Esophagus muscularis mucosa (tissue), 3 donors: ENCODE results near the gene NKAIN2.

ENCODE experiments used
- POLR2A ChIP-seq: fragments of 450-650 bp; IDR thresholded peaks from one replicate; pipeline ENCODE4 v1.6.1; 2017; ENCODE audit warnings: antibody characterized with exemption, moderate library complexity, mild to moderate bottlenecking, low read depth
- POLR2AphosphoS5 ChIP-seq, 2 donors: sonication (generic); formaldehyde crosslinking; IDR thresholded peaks; one replicate each; pipeline ENCODE4 v1.6.1; 2017; ENCODE audit warnings: antibody characterized with exemption in 2 of 2
- TF ChIP-seq, protein P1 (sequence below), 3 experiments: fragments of 200-600 bp in 2 of 3; fragments of 450-650 bp in 1 of 3; sonication (generic) in 2 of 3; IDR thresholded peaks; one replicate each; pipeline ENCODE4 v1.5.1; 2017 to 2019; ENCODE audit warnings: antibody characterized with exemption in 3 of 3, mild to moderate bottlenecking in 2 of 3, moderate library complexity in 1 of 3

DNA sequence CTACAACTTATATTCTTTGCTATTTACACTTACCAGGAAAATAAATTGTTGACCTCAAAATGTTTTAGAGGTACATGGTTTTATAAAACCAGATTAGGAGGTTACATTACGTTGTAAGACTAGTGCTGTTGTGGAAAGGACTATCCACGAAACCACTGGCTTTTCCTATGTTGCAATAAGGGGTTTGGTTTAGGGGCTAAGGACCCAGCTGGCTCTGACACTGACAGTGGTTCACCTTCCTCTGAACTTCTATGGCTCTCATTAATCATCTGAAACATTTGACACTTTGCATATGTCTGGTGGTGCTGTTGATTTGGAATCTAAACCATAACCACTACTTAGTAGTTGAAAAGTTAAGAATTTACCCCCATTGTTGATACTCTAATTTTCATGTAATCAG, 186.7 kb downstream of the NKAIN2 start:
- TF ChIP-seq, protein P1, sequence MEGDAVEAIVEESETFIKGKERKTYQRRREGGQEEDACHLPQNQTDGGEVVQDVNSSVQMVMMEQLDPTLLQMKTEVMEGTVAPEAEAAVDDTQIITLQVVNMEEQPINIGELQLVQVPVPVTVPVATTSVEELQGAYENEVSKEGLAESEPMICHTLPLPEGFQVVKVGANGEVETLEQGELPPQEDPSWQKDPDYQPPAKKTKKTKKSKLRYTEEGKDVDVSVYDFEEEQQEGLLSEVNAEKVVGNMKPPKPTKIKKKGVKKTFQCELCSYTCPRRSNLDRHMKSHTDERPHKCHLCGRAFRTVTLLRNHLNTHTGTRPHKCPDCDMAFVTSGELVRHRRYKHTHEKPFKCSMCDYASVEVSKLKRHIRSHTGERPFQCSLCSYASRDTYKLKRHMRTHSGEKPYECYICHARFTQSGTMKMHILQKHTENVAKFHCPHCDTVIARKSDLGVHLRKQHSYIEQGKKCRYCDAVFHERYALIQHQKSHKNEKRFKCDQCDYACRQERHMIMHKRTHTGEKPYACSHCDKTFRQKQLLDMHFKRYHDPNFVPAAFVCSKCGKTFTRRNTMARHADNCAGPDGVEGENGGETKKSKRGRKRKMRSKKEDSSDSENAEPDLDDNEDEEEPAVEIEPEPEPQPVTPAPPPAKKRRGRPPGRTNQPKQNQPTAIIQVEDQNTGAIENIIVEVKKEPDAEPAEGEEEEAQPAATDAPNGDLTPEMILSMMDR (IDR thresholded peaks at IDR 0.05), result no peak
- no peak for TF ChIP-seq POLR2AphosphoS5 (IDR thresholded peaks at IDR 0.05)
- no peak for TF ChIP-seq POLR2A
